Measurements from ENCODE around the gene RXRA. TPM values are rescaled to one million over a fixed set of nuclear protein-coding genes. Genes with fewer than 3 reads are reported as not detected.

The RXRA gene
- total RNA-seq, 2 donors from 2014 or later: 34.5 to 50.8 TPM

GRCh38 chr9:134341306-134341705 lies 15.1 kb downstream of the RXRA start:
- H3K36me3 ChIP-seq: no peaks in the 10 kb centered on the region
- H3K27me3 ChIP-seq: no peaks in the 10 kb centered on the region
- H3K9me3 ChIP-seq: no peaks in the 10 kb centered on the region
- H3K4me1 ChIP-seq: peaks cover 0 to 100% of the 10 kb centered on the region in 2 donors
- DNase-seq (ENCODE audit: low spot score): no peak
- H3K4me3 ChIP-seq: no peak overlapping the region
- H3K27ac ChIP-seq: peak overlapping the region; percentile 68 to 73
- no peak for TF ChIP-seq CTCF (IDR thresholded peaks at IDR 0.05)

- Histone ChIP-seq H3K4me1 (peaks cover 0 to 100% of the 10 kb centered on the region in 2 donors), H3K4me3 (no peak overlapping the region), H3K27me3 (no peaks in the 10 kb centered on the region), H3K9me3 (no peaks in the 10 kb centered on the region), H3K36me3 (no peaks in the 10 kb centered on the region), H3K27ac (peak overlapping the region; percentile 68 to 73)
- TF ChIP-seq CTCF (IDR thresholded peaks at IDR 0.05): no peak
- no peak for DNase-seq (ENCODE audit: low spot score)
These were observed 15.9 kb downstream of the RXRA start for GRCh38 chr9:134341929-134342745.

GRCh38 chr9:134342746-134343115 lies 16.5 kb downstream of the RXRA start:
- no peak for DNase-seq (ENCODE audit: low spot score)
- no peak overlapping the region for H3K4me3 ChIP-seq

GRCh38 chr9:134343637-134344036 lies 17.4 kb downstream of the RXRA start:
- H3K4me3 ChIP-seq: no peak overlapping the region
- peaks cover 0 to 100% of the 10 kb centered on the region in 2 donors for H3K4me1 ChIP-seq
- TF ChIP-seq CTCF (IDR thresholded peaks at IDR 0.05): no peak

More at GRCh38 chr9:134342746-134343115, 16.5 kb downstream of the RXRA start:
- TF ChIP-seq CTCF (IDR thresholded peaks at IDR 0.05): no peak
- no peaks in the 10 kb centered on the region for H3K27me3 ChIP-seq
- H3K4me1 ChIP-seq: peaks cover 0 to 100% of the 10 kb centered on the region in 2 donors
- no peaks in the 10 kb centered on the region for H3K9me3 ChIP-seq
- peak overlapping the region; percentile 53 to 54 for H3K27ac ChIP-seq
- H3K36me3 ChIP-seq: no peaks in the 10 kb centered on the region

GRCh38 chr9:134344068-134344799 lies 18.0 kb downstream of the RXRA start:
- H3K9me3 ChIP-seq: no peaks in the 10 kb centered on the region
- H3K4me3 ChIP-seq: no peak overlapping the region
- peak in 1 of 2 donors; percentile 28 for TF ChIP-seq CTCF (IDR thresholded peaks at IDR 0.05)
- DNase-seq (ENCODE audit: low spot score): no peak
- no peaks in the 10 kb centered on the region for H3K36me3 ChIP-seq
- H3K27me3 ChIP-seq: no peaks in the 10 kb centered on the region
- peaks cover 0 to 100% of the 10 kb centered on the region in 2 donors for H3K4me1 ChIP-seq
- peak overlapping the region; percentile 53 to 54 for H3K27ac ChIP-seq

More at GRCh38 chr9:134343637-134344036, 17.4 kb downstream of the RXRA start:
- DNase-seq (ENCODE audit: low spot score): no peak
- no peaks in the 10 kb centered on the region for H3K27me3 ChIP-seq
- no peaks in the 10 kb centered on the region for H3K9me3 ChIP-seq
- H3K36me3 ChIP-seq: no peaks in the 10 kb centered on the region
- H3K27ac ChIP-seq: peak overlapping the region; percentile 53 to 54

All from right atrium auricular region (tissue), 2 donors.